NCI-H446 treated with DMSO at 0.1 percent for 48 hours (cell line): ENCODE results near the gene PLCL2.
"Not testable (repeated sequence)": the region's sequence is repeated elsewhere in the genome, so short reads cannot be mapped to it uniquely, and the experiment has no call there.

Experiments
- DNase-seq: peaks from one replicate; lab custom pipeline; 2025; lab: John Stamatoyannopoulos, UW

The PLCL2 gene

DNA sequence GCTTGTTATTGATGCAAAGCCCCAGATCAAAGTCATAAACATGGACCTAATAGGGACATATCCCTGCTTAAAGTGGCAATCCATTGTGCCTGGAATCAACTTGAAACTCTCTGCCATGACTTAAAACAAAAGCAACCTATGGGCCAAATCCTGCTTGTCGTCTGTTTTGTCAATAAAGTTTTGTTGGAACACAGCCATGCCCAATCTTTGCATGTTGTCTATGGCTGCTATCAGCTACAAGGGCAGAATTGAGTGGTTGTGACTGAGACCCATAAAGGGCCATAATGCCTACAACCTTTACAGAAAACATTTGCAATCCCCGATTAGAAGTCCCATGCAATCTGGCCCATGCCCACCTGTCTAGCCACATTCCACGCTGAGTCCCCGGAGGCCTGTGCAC, 235.4 kb downstream of the PLCL2 start:
- no peak for DNase-seq

GRCh38 chr3:17121336-17121735, 236.6 kb downstream of the PLCL2 start:
- DNase-seq: no peak

GRCh38 chr3:17122758-17123157, 238.0 kb downstream of the PLCL2 start:
- no peak for DNase-seq

GRCh38 chr3:17125738-17126442, 241.1 kb downstream of the PLCL2 start:
- no peak for DNase-seq

GRCh38 chr3:17128671-17129070, 243.9 kb downstream of the PLCL2 start:
- not testable (repeated sequence) for DNase-seq

GRCh38 chr3:17129556-17129955, 244.8 kb downstream of the PLCL2 start:
- no peak for DNase-seq

DNA sequence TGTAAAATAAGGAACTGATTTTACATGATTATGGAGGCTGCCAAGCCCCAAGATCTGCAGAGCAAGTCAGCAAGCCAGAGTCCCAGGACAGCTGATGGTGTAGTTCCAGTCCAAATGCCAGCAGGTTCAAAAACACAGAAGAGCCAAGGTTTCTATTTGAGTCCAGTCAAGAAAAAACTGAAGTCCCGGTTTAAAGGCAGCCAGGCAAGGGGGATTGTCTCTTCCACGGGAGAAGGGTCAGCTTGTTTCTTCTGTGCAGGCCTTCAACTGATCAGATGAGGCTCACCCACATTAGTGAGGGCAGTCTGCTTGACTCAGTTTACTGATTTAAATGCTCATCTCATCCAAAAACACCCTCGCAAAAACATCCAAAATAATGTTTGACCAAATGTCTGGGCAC, 246.2 kb downstream of the PLCL2 start:
- no peak for DNase-seq

DNA sequence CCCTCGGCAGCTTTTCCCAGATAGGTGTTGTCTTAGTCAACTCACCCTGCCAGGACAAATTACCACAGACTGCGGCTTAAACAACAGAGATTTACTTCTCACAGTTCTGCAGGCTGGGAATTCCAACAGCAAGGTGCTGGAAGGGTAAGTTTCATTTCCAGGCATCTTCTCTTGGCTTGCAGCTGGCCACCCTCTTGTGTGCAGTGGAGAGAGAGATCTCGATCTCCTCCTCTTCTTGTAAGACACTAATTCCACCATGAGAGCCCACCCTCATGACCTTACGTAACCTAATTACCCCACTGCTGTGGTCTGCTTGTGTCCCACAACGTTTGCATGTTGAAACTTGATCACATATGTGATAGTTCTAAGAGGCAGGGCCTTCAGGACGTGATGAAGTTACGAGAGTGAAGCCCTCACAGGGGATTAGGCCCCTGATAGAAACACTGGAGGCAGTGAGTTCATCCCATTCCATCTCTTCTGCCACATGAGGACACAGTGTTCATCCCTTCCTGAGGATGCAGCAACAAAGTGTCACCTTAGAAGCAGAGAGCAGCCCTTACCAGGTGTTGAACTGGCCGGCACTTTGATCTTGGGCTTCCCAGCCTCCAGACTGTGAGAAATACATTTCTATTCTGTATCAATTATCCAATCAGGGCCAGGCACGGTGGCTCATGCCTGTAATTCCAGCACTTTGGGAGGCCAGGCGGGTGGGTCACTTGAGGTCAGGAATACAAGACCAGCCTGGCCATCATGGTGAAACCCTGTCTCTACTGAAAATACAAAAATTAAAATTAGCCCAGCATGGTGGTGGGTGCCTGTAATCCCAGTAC, 247.7 kb downstream of the PLCL2 start:
- no peak for DNase-seq

GRCh38 chr3:17133632-17134545, 249.1 kb downstream of the PLCL2 start:
- no peak for DNase-seq

GRCh38 chr3:17135696-17136095, 250.9 kb downstream of the PLCL2 start:
- no peak for DNase-seq

DNA sequence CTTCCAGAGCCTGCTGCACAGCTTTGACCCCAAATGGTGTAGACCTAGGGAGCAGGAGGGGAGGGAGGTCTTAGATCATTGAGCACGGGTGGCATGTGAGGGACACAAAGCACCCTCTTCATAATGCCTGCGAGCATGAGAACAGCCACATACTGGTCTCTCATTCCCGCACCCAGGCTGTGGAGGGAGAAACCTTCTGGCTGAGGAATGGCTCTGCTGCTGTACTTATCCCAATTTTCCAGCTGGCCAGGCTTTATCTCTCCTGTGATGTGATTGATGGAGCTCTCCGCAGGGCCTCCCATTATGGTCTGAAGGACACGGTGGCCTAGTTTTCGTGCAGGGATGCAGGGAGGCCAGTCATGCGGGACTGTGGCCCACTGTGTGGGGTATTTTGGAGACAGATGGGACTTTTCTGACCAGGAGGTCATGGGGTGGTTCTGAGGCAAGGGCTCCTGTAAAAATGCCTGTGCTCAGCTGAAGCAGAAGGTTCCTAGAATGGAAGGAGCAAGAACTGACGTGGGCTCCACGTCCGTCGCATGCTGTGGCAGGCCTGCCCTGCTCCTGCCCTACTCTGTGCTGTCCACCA, 251.5 kb downstream of the PLCL2 start:
- DNase-seq: peak; percentile 9

- no peak for DNase-seq
Observed at GRCh38 chr3:17137321-17137826, 252.6 kb downstream of the PLCL2 start.

DNA sequence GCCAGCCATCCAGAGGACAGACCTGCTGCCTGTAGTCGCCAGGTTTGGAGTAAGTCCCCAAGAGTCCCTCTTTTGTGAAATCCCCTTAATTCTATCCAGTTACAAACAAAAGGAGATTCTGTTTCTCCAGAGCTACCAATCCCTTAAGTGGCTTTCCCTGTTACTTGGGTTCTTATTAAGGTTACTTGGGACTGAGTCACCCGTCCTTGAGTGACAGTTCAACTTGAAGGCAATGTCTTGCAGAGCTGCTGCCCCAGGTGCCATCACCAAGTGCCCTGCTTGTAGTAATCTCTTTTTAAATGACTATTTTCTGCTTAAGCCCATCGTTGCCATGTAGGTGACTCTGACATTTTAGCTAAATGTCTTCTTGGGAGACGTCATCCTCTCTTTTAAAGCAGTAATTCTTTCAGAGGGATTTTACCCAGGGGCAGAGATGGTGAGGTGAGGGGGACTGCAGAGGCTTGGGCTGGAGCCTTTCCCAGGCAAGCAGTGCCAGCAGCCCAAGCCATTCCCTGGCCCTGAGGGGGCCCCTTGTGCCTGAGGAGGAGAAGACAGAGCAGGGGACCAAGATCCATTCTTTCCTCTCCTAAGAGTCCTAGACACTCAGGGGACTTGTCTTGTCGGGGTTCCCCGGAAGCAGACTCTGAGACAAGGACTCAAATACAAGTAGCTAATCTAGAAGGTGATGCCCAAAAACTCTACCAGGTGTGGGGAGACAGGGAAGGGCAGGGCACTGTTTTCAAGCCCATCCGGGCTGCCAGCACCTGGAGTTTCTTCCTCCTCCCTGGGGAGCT, 253.7 kb downstream of the PLCL2 start:
- no peak for DNase-seq
